Testis (tissue), 3 donors: Measurements from ENCODE around the gene LRRC7. TPM values are rescaled to one million over a fixed set of nuclear protein-coding genes. Genes with fewer than 3 reads are reported as not detected.

Experiments used
- DNase-seq: peaks from one replicate; pipeline ENCODE4 v3.0.0-alpha.2; 2019
- H3K27ac ChIP-seq, 2 donors: fragments of 200-600 bp; sonication (generic); one replicate each; pipeline ENCODE4 v1.5.1; 2019
- H3K27me3 ChIP-seq: fragments of 200-600 bp; sonication (generic); one replicate; pipeline ENCODE4 v1.5.1; 2019
- H3K36me3 ChIP-seq: fragments of 200-600 bp; sonication (generic); one replicate; pipeline ENCODE4 v1.5.1; 2017; ENCODE audit warnings: low read depth; ENCODE audit errors: missing control alignments
- H3K4me1 ChIP-seq: fragments of 200-600 bp; sonication (generic); one replicate; pipeline ENCODE4 v1.5.1; 2019
- H3K4me3 ChIP-seq, 2 donors: fragments of 200-600 bp; sonication (generic); one replicate each; pipeline ENCODE4 v1.5.1; 2017 to 2019
- H3K9me3 ChIP-seq: fragments of 200-600 bp; sonication (generic); one replicate; pipeline ENCODE4 v1.5.1; 2017
- POLR2A ChIP-seq: fragments of 450-650 bp; IDR thresholded peaks from one replicate; pipeline ENCODE4 v1.6.1; 2017; ENCODE audit warnings: antibody characterized with exemption, mild to moderate bottlenecking, moderate library complexity
- WGBS, 2 donors: methylation state at CpG; one replicate each; pipeline ENCODE4 v1.1.5; 2018; 5-methylcytosine and 5-hydroxymethylcytosine counted together
- intact Hi-C: fragments of 100-400 bp; cut with DNase I; formaldehyde crosslinking; loops from one replicate; pipeline ENCODE4 v1.15.1; 2023; ENCODE audit warnings: low total_unique reads
- polyA plus RNA-seq: library from polyadenylated mRNA; stranded (reverse); fragments of 350-450 nt; fragmentation: Illumina TruSeq; extraction: RNeasy Lipid Tissue Mini Kit (QIAGEN cat#74804); gene quantifications from one replicate; pipeline ENCODE4 v1.2.3, GENCODE V29; 2014; ENCODE audit warnings: low read depth, low replicate concordance; ENCODE audit not compliant: insufficient read depth
- total RNA-seq, 2 donors: library from RNA; depleted of rRNA; stranded (reverse); fragments of >200 nt; gene quantifications; one replicate each; pipeline ENCODE4 v1.2.3, GENCODE V29; 2016
- TF ChIP-seq, protein P1 (sequence below), 3 experiments: fragments of 450-650 bp in 2 of 3; fragments of 200-600 bp in 1 of 3; sonication (generic) in 1 of 3; IDR thresholded peaks; one replicate each; pipeline ENCODE4 v1.5.1; 2016 to 2019; ENCODE audit warnings: antibody characterized with exemption in 3 of 3, mild to moderate bottlenecking in 2 of 3, moderate library complexity in 1 of 3

LRRC7 gene
- total and polyA plus RNA-seq, 3 donors from 2014 or later: 5.2 to 8.0 (median 6.9) TPM

DNA sequence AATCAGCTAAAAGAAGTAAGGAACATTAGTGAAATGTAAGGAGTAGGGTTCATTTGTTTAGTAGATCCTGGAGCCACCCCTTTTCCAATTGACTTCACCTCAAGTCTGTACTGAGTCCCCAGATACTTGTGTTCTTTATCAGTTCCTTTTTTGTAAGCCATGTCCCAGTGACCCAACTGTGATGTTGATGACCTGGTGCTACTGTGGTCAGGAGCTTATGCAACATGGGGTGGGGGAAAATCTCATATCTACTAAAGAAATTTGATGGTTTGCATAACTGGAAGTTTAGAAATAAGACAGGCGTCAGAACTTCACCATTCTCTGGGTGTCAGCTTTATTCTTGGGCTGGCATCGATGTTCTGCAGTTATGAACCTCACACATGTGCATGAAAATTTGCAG, 120.5 kb downstream of the LRRC7 start:
- Histone ChIP-seq H3K27ac (no peak overlapping the region), H3K36me3 (no peaks in the 10 kb centered on the region), H3K9me3 (no peaks in the 10 kb centered on the region), H3K4me3 (no peak overlapping the region), H3K4me1 (no peaks in the 10 kb centered on the region), H3K27me3 (no peaks in the 10 kb centered on the region)
- no peak for DNase-seq
- WGBS, 2 donors: 88 to 96% methylated on average over 2 of the region's 2 CpGs
- TF ChIP-seq, protein P1, sequence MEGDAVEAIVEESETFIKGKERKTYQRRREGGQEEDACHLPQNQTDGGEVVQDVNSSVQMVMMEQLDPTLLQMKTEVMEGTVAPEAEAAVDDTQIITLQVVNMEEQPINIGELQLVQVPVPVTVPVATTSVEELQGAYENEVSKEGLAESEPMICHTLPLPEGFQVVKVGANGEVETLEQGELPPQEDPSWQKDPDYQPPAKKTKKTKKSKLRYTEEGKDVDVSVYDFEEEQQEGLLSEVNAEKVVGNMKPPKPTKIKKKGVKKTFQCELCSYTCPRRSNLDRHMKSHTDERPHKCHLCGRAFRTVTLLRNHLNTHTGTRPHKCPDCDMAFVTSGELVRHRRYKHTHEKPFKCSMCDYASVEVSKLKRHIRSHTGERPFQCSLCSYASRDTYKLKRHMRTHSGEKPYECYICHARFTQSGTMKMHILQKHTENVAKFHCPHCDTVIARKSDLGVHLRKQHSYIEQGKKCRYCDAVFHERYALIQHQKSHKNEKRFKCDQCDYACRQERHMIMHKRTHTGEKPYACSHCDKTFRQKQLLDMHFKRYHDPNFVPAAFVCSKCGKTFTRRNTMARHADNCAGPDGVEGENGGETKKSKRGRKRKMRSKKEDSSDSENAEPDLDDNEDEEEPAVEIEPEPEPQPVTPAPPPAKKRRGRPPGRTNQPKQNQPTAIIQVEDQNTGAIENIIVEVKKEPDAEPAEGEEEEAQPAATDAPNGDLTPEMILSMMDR (IDR thresholded peaks at IDR 0.05): no peak
- TF ChIP-seq POLR2A: no peak
- intact Hi-C loops: no loop called here

DNA sequence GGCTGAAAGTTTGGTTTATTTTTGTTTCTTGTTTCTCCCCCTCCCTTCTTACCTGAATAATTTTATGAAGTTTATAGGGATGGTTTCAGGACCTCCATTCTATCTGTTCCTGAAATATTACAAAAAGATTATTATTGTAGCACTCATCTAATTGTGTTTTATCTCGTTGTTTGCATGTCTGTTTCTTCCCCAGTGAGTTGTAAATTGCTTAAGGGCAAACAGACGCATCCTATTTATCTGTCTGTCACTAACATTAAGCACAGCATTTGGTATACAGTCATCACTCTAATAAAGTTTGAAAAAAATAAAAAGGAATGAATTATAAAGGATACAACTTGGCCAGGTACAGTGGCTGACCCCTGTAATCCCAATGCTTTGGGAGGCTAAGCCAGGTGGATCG, 123.5 kb downstream of the LRRC7 start:
- DNase-seq: no peak
- no peaks in the 10 kb centered on the region for H3K9me3 ChIP-seq
- TF ChIP-seq, protein P1 (IDR thresholded peaks at IDR 0.05): no peak
- TF ChIP-seq POLR2A: no peak
- WGBS, 2 donors: 57 to 86% methylated on average over 3 of the region's 3 CpGs
- no peak overlapping the region for H3K27ac ChIP-seq
- intact Hi-C loops: no loop called here
- H3K27me3 ChIP-seq: no peaks in the 10 kb centered on the region
- no peak overlapping the region for H3K4me3 ChIP-seq
- no peaks in the 10 kb centered on the region for H3K4me1 ChIP-seq
- no peaks in the 10 kb centered on the region for H3K36me3 ChIP-seq

DNA sequence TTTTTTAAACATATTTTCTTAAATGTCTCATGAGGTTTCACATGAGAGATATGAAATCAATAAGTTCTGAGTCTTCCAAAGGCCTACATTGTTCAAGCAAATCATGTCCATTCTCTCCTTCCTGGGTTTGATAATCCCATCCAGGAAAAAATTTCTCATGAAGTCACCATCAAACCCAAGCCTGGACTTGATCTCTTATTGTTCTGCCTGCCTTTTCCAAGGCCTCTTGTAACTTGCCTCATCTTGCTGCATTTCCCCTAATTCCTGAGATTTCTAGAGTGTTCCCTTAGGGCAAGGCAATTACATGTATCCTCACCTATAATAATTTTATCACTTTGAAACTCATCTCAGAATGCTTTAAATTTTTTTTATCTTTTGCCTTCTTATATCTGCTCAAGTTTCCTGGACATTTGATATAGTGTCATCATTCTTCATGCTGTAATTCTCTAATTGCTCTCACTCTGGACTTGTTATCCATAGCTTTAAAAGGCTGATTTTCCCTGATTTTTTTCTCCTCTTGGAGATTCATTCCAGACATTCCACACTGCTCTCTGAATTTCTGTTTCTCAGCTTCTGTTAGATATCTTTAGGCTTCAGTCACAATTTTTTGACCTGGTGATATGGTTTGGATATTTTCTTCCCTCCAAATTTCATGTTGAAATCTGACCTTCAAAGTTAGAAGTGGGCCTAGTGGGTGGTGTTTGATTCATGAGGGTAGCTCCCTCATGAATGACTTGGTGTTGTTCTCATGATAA, 126.4 kb downstream of the LRRC7 start:
- Histone ChIP-seq H3K4me1 (no peaks in the 10 kb centered on the region), H3K9me3 (no peaks in the 10 kb centered on the region), H3K36me3 (no peaks in the 10 kb centered on the region), H3K27ac (no peak overlapping the region), H3K4me3 (no peak overlapping the region), H3K27me3 (no peaks in the 10 kb centered on the region)
- TF ChIP-seq POLR2A: no peak
- TF ChIP-seq, protein P1 (IDR thresholded peaks at IDR 0.05): no peak
- intact Hi-C loops: no loop called here
- DNase-seq: no peak

DNA sequence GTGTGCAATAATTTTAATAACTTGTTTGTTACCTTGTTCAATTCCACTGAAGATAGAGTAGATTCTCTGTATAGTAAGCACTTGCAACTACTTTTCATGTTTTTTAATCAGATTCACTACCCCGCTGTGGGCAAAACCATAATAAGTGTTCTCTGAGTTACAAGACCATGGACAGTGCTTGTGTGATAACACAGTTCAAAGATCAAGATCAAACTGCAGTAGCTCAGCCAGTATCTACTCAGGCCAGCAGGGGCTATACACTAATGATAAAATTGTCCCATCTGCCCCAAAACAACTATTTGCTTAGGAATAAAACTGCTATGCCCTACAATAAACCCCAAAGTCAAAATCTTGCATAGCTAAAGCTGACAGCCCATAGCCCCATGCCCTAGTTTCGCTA, 129.6 kb downstream of the LRRC7 start:
- Histone ChIP-seq H3K4me3 (no peak overlapping the region), H3K27ac (no peak overlapping the region), H3K4me1 (no peaks in the 10 kb centered on the region), H3K27me3 (no peaks in the 10 kb centered on the region), H3K36me3 (no peaks in the 10 kb centered on the region), H3K9me3 (no peaks in the 10 kb centered on the region)
- DNase-seq: no peak
- TF ChIP-seq POLR2A: no peak
- TF ChIP-seq, protein P1 (IDR thresholded peaks at IDR 0.05): no peak
- 88 to 92% methylated on average over 2 of the region's 2 CpGs for WGBS, 2 donors
- intact Hi-C loops: no loop called here

DNA sequence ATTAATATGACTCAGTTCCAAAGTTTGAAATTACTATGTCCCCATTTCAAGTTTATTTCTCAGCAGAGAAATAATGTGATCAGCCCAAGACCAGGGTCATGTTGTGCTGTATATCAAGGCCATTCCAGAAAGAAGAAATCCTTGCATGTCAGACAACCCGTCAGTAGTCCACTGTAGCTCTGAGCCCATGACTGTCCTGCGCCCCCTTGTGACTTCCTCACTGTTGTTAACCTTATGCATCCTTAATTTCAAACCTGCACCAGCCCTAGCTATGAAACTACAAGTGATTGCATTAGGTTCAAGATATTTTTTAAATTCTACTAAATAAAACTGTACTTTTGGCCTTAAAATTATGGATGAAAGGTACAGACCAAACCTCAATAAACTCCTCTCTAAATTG, 133.0 kb downstream of the LRRC7 start:
- H3K4me3 ChIP-seq: no peak overlapping the region
- DNase-seq: no peak
- no peak overlapping the region for H3K27ac ChIP-seq
- intact Hi-C loops: no loop called here
- H3K27me3 ChIP-seq: no peaks in the 10 kb centered on the region
- H3K9me3 ChIP-seq: no peaks in the 10 kb centered on the region
- TF ChIP-seq, protein P1 (IDR thresholded peaks at IDR 0.05): no peak
- no peak for TF ChIP-seq POLR2A
- no peaks in the 10 kb centered on the region for H3K4me1 ChIP-seq
- WGBS, 2 donors: 70 to 80% methylated on average over 2 of the region's 2 CpGs
- H3K36me3 ChIP-seq: no peaks in the 10 kb centered on the region
